Stomach (tissue), 9 donors: Measurements from ENCODE around the gene PRKACA. TPM values are rescaled to one million over a fixed set of nuclear protein-coding genes. Genes with fewer than 3 reads are reported as not detected.

Source experiments
- DNase-seq, 2 donors: peaks; one replicate each; pipeline versions ENCODE4 v3.0.0 to v3.0.0-alpha.2; 2013 to 2019
- H3K27ac ChIP-seq, 5 donors: fragments of 200-600 bp in 4 of 5; sonication (generic) in 4 of 5; one replicate each; pipeline ENCODE4 v1.5.1; 2013 to 2019; ENCODE audit warnings: mild to moderate bottlenecking in 1 of 5, moderate library complexity in 1 of 5
- H3K27me3 ChIP-seq, 3 donors: fragments of 200-600 bp; sonication (generic); one replicate each; pipeline ENCODE4 v1.5.1; 2017 to 2019; ENCODE audit warnings: mixed run types in 1 of 3
- H3K36me3 ChIP-seq, 4 donors: fragments of 200-600 bp; sonication (generic); 1 replicate in 3 of 4; 2 replicates in 1 of 4; pipeline ENCODE4 v1.5.1; 2016 to 2019
- H3K4me1 ChIP-seq, 4 donors: fragments of 200-600 bp; sonication (generic); one replicate each; pipeline ENCODE4 v1.5.1; 2016 to 2019
- H3K4me3 ChIP-seq, 4 donors: fragments of 200-600 bp; sonication (generic) in 3 of 4; one replicate each; pipeline ENCODE4 v1.5.1; 2016 to 2019; ENCODE audit warnings: mild to moderate bottlenecking in 1 of 4
- H3K9me3 ChIP-seq, 4 donors: fragments of 200-600 bp; sonication (generic); one replicate each; pipeline ENCODE4 v1.5.1; 2016 to 2019
- CTCF ChIP-seq, 7 experiments: fragments of 450-650 bp in 4 of 7; fragments of 200-600 bp in 3 of 7; sonication (generic) in 3 of 7; IDR thresholded peaks; one replicate each; pipeline ENCODE4 v1.5.1; 2016 to 2019; ENCODE audit warnings: antibody characterized with exemption in 7 of 7, control low read depth in 2 of 7, mild to moderate bottlenecking in 1 of 7
- EP300 ChIP-seq: sonication (generic); formaldehyde crosslinking; IDR thresholded peaks from one replicate; pipeline ENCODE4 v1.6.1; 2017; ENCODE audit warnings: antibody characterized with exemption
- POLR2A ChIP-seq, 4 donors: fragments of 450-650 bp; IDR thresholded peaks; one replicate each; pipeline ENCODE4 v1.6.1; 2016; ENCODE audit warnings: antibody characterized with exemption in 4 of 4, control low read depth in 2 of 4, mild to moderate bottlenecking in 1 of 4, moderate library complexity in 1 of 4
- POLR2AphosphoS5 ChIP-seq, 3 donors: sonication (generic); formaldehyde crosslinking; IDR thresholded peaks; one replicate each; pipeline ENCODE4 v1.6.1; 2016; ENCODE audit warnings: antibody characterized with exemption in 3 of 3
- WGBS, 5 donors: extraction: QIAGEN DNeasy Blood & Tissue Kit in 3 of 5; methylation state at CpG; one replicate each; pipeline versions ENCODE4 v1.1.5 to v1.1.7; 2013 to 2018; 5-methylcytosine and 5-hydroxymethylcytosine counted together
- intact Hi-C: fragments of 100-400 bp; cut with DNase I; formaldehyde crosslinking; loops from one replicate; pipeline ENCODE4 v1.15.1; 2023; ENCODE audit warnings: low total_unique reads
- polyA plus RNA-seq, 3 donors: library from polyadenylated mRNA; stranded (reverse); fragments of 200-250 nt; gene quantifications; one replicate each; pipeline ENCODE4 v1.2.3, GENCODE V29; 2013
- total RNA-seq, 5 donors: library from RNA; depleted of rRNA; stranded (reverse); fragments of >200 nt; gene quantifications; one replicate each; pipeline versions ENCODE4 v1.1.0 to v1.2.3, GENCODE V29; 2014 to 2016
- donor health status: healthy with polysubstance abuse.
- donor health status: Bipolar disorder and iron deficiency.
- donor health status: healthy.

The PRKACA gene
- total and polyA plus RNA-seq, 8 donors, result 14.7 to 159 (median 29.9) TPM

- DNase-seq, result no peak
- Histone ChIP-seq H3K9me3 (no peaks in the 10 kb centered on the region), H3K27me3 (no peaks in the 10 kb centered on the region), H3K4me3 (no peak overlapping the region), H3K4me1 (peaks cover 20 to 46% (median 34%) of the 10 kb centered on the region in 4 donors), H3K27ac (peak overlapping the region in 2 of 5 donors; percentile 3 to 13), H3K36me3 (no peaks in the 10 kb centered on the region)
- intact Hi-C loops, result no loop called here
- 52 to 83% (median 77%) methylated on average over 9 of the region's 9 CpGs for WGBS, 5 donors
- TF ChIP-seq EP300 (no peak), POLR2AphosphoS5 (IDR thresholded peaks at IDR 0.05) (no peak), CTCF (IDR thresholded peaks at IDR 0.05) (no peak), POLR2A (IDR thresholded peaks at IDR 0.05) (no peak)
Observed at GRCh38 chr19:14139944-14140343, 22.4 kb upstream of the PRKACA start.

GRCh38 chr19:14138576-14139265 lies 21.2 kb upstream of the PRKACA start:
- Histone ChIP-seq H3K4me3 (no peak overlapping the region), H3K27ac (peak overlapping the region in 4 of 5 donors; percentile 67 to 98 (median 96)), H3K36me3 (no peaks in the 10 kb centered on the region), H3K9me3 (no peaks in the 10 kb centered on the region), H3K4me1 (peaks cover 20 to 46% (median 34%) of the 10 kb centered on the region in 4 donors), H3K27me3 (no peaks in the 10 kb centered on the region)
- DNase-seq, result no peak
- 60 to 82% (median 69%) methylated on average over 6 to 9 of the region's 9 CpGs for WGBS, 5 donors
- TF ChIP-seq CTCF (IDR thresholded peaks at IDR 0.05) (no peak), EP300 (no peak), POLR2A (IDR thresholded peaks at IDR 0.05) (no peak), POLR2AphosphoS5 (IDR thresholded peaks at IDR 0.05) (no peak)
- intact Hi-C loops, result no loop called here

- peak in 5 of 7 experiments; percentile 80 to 99 (median 90) for TF ChIP-seq CTCF (IDR thresholded peaks at IDR 0.05)
- peak; percentile 61 to 81 (median 80) for TF ChIP-seq POLR2AphosphoS5 (IDR thresholded peaks at IDR 0.05)
- no peak for TF ChIP-seq EP300
- TF ChIP-seq POLR2A (IDR thresholded peaks at IDR 0.05), result peak in 1 of 4 donors; percentile 51
- peak within 1 kb of the TSS; percentile 67 to 83 (median 71) for H3K4me3 ChIP-seq
- H3K4me1 ChIP-seq, result peaks cover 20 to 46% (median 34%) of the 10 kb centered on the region in 4 donors
- peak within 1 kb of the TSS; percentile 94 to 98 (median 95) for H3K27ac ChIP-seq
- intact Hi-C loops, result no loop called here
- H3K36me3 ChIP-seq, result no peaks in the 10 kb centered on the region
- peak; percentile 98 to 100 for DNase-seq
- H3K9me3 ChIP-seq, result no peaks in the 10 kb centered on the region
- WGBS, 5 donors, result 0% methylated on average over 43 to 78 of the region's 78 CpGs
- H3K27me3 ChIP-seq, result no peaks in the 10 kb centered on the region
Observed at GRCh38 chr19:14136509-14137281, 19.1 kb upstream of the PRKACA start, which contains the start of gene ASF1B. Gene ASF1B (minus strand): TSS chr19:14136589. CDS start chr19:14136456, 133 bp downstream.

- peak in 1 of 2 donors; percentile 40 for DNase-seq
- Histone ChIP-seq H3K4me1 (peaks cover 20 to 46% (median 34%) of the 10 kb centered on the region in 4 donors), H3K4me3 (peak overlapping the region; percentile 59 to 83 (median 68)), H3K27me3 (no peaks in the 10 kb centered on the region), H3K36me3 (no peaks in the 10 kb centered on the region), H3K9me3 (no peaks in the 10 kb centered on the region), H3K27ac (peak overlapping the region; percentile 60 to 97 (median 94))
- intact Hi-C loops, result no loop called here
- WGBS, 5 donors, result 0 to 1% (median 0%) methylated on average over 17 to 38 of the region's 38 CpGs
- TF ChIP-seq CTCF (IDR thresholded peaks at IDR 0.05) (no peak), EP300 (no peak), POLR2A (IDR thresholded peaks at IDR 0.05) (no peak), POLR2AphosphoS5 (IDR thresholded peaks at IDR 0.05) (no peak)
Observed at GRCh38 chr19:14135985-14136508, 18.5 kb upstream of the PRKACA start.
